Left ventricle myocardium inferior (tissue), 1 donor: ENCODE data around the gene PCNX1. TPM values are rescaled to one million over a fixed set of nuclear protein-coding genes. Genes with fewer than 3 reads are reported as not detected.

ENCODE experiments used
- DNase-seq: peaks from one replicate; pipeline ENCODE4 v3.0.0-alpha.2; 2020
- H3K27ac ChIP-seq: fragments of 200-600 bp; replicated peaks from 2 replicates; pipeline ENCODE4 v1.8.0; 2021
- H3K27me3 ChIP-seq: fragments of 200-600 bp; 2 replicates; pipeline ENCODE4 v1.8.0; 2021; ENCODE audit warnings: low read depth
- H3K36me3 ChIP-seq: fragments of 200-600 bp; 2 replicates; pipeline ENCODE4 v1.8.0; 2021
- H3K4me1 ChIP-seq: fragments of 200-600 bp; 2 replicates; pipeline ENCODE4 v1.8.0; 2021
- H3K4me3 ChIP-seq: fragments of 200-600 bp; 2 replicates; pipeline ENCODE4 v1.8.0; 2021; ENCODE audit warnings: mild to moderate bottlenecking, moderate library complexity
- H3K9me3 ChIP-seq: fragments of 200-600 bp; replicated peaks from 2 replicates; pipeline ENCODE4 v1.8.0; 2021
- CTCF ChIP-seq: fragments of 200-600 bp; IDR thresholded peaks from 2 replicates; pipeline ENCODE4 v1.8.0; 2021; ENCODE audit warnings: antibody characterized with exemption, mild to moderate bottlenecking, borderline replicate concordance
- intact Hi-C: fragments of 100-400 bp; cut with micrococcal nuclease; formaldehyde crosslinking; loops from one replicate; pipeline ENCODE4 v1.11.0; 2022
- total RNA-seq: library from RNA; stranded (reverse); fragmentation: NEBNext Ultra II Directional; extraction: Animal tissue kit (Norgen Biotek cat#: 25700); gene quantifications from one replicate; pipeline ENCODE4 v1.2.1, GENCODE V29; 2021
- donor health status: DM: no; HTN: yes; CAD: no; lungs with severe emphysema.

PCNX1 gene
- total RNA-seq, 1 donor from 2014 or later, result 35.2 TPM

- Histone ChIP-seq H3K4me3 (peak overlapping the region; percentile 91), H3K9me3 (no peaks in the 10 kb centered on the region), H3K27me3 (no peaks in the 10 kb centered on the region), H3K4me1 (peaks cover 80% of the 10 kb centered on the region), H3K36me3 (no peaks in the 10 kb centered on the region), H3K27ac (peak overlapping the region; percentile 97)
- DNase-seq, result no peak
- TF ChIP-seq CTCF, result no peak
- intact Hi-C loops, result loop anchor here (10.0 kb wide), 1 partner anchor 46 kb away; no protein-coding TSS in a partner anchor
Observed at GRCh38 chr14:70908935-70909641, 1.8 kb downstream of the PCNX1 start.

- Histone ChIP-seq H3K4me1 (peaks cover 72% of the 10 kb centered on the region), H3K4me3 (peak overlapping the region; percentile 91), H3K27me3 (no peaks in the 10 kb centered on the region), H3K9me3 (no peaks in the 10 kb centered on the region), H3K27ac (peak overlapping the region; percentile 97), H3K36me3 (no peaks in the 10 kb centered on the region)
- DNase-seq, result no peak
- no peak for TF ChIP-seq CTCF
- intact Hi-C loops, result loop anchor here (10.0 kb wide), 1 partner anchor 45 kb away; no protein-coding TSS in a partner anchor
Observed at GRCh38 chr14:70909733-70910614, 2.7 kb downstream of the PCNX1 start.

- no peaks in the 10 kb centered on the region for H3K27me3 ChIP-seq
Observed at GRCh38 chr14:70915415-70915814, 8.2 kb downstream of the PCNX1 start.

GRCh38 chr14:70916300-70916699, 9.0 kb downstream of the PCNX1 start:
- no peak for TF ChIP-seq CTCF
- peaks cover 65% of the 10 kb centered on the region for H3K4me1 ChIP-seq
- H3K36me3 ChIP-seq, result no peaks in the 10 kb centered on the region
- no peaks in the 10 kb centered on the region for H3K27me3 ChIP-seq
- H3K9me3 ChIP-seq, result no peaks in the 10 kb centered on the region
- no peak overlapping the region for H3K27ac ChIP-seq
- H3K4me3 ChIP-seq, result no peak overlapping the region
- DNase-seq, result no peak
- intact Hi-C loops, result no loop called here

More at GRCh38 chr14:70915415-70915814, 8.2 kb downstream of the PCNX1 start:
- Histone ChIP-seq H3K36me3 (no peaks in the 10 kb centered on the region), H3K9me3 (no peaks in the 10 kb centered on the region), H3K4me3 (no peak overlapping the region), H3K27ac (no peak overlapping the region), H3K4me1 (peaks cover 65% of the 10 kb centered on the region)
- DNase-seq, result no peak
- no peak for TF ChIP-seq CTCF
- intact Hi-C loops, result no loop called here

- DNase-seq, result no peak
- Histone ChIP-seq H3K27ac (no peak overlapping the region), H3K27me3 (no peaks in the 10 kb centered on the region), H3K9me3 (no peaks in the 10 kb centered on the region), H3K4me1 (peaks cover 68% of the 10 kb centered on the region), H3K4me3 (no peak overlapping the region), H3K36me3 (no peaks in the 10 kb centered on the region)
- intact Hi-C loops, result no loop called here
- no peak for TF ChIP-seq CTCF
Observed at GRCh38 chr14:70916799-70917198, 9.5 kb downstream of the PCNX1 start.
